Measurements from ENCODE around the gene DDX17. TPM values are rescaled to one million over a fixed set of nuclear protein-coding genes. Genes with fewer than 3 reads are reported as not detected.

Gene DDX17
- total RNA-seq, 3 donors from 2014 or later (not counting 1 experiment from before 2014, with no cell fraction given) = 571 to 752 (median 578) TPM

DNA sequence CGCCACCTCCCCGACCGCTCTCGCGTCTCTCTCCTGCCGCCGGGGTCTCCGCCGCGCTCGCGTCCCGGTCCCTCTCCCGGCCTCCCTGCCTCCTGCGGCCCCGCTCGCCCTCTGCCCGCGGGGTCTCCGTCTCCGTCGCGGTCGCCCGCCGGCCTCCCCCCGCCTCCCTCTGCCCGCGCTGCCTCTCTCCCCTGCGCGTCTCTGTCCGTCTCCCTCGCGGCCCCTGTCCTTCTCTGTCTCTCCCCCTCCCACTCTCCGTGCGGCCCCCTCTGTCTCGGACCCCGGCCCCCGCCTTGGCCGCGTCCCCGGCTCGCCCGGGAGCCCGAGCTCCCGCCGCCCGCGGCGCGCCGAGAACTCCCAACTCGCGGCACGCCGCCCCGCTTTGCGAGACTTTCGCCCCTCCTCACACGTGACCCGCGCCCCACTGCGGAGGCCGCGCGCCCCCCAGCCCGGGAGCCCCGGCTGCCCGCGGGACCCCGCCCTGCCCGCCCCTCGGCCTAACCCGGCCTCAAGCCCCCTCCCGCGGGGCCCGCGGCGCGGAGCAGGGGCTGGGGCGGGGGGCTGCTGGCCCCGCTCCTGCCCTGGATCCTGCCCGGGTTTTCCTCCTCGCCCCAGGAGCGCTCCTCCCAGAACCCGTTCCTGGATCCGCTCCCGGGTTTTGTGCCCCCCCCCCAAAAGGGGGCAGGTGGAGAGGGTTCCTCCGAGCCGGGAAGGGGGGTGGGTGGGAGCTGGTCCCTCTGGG, 50.4 kb downstream of the DDX17 start:
- Histone ChIP-seq H3K36me3 (ENCODE audit: control insufficient read depth, insufficient read depth, low read length) (no peaks in the 10 kb centered on the region), H3K4me3 (ENCODE audit: low read length) (no peak overlapping the region), H3K9me3 (ENCODE audit: control insufficient read depth, insufficient read depth, low read length) (no peaks in the 10 kb centered on the region), H3K27me3 (ENCODE audit: control insufficient read depth, insufficient read depth, low read length) (peaks cover 29% of the 10 kb centered on the region), H3K4me1 (ENCODE audit: control insufficient read depth, insufficient read depth, low read length) (peaks cover 7% of the 10 kb centered on the region), H3K27ac (ENCODE audit: low read length) (no peak overlapping the region)
- WGBS (ENCODE audit: insufficient coverage) = under 1% methylated on average over 86 of the region's 90 CpGs
- peaks cover 4 to 14% of the 10 kb centered on the region in 2 donors for H3K4me1 Mint-ChIP-seq
- H3K36me3 Mint-ChIP-seq = no peaks in the 10 kb centered on the region
- DNase-seq (peak in 1 of 2 donors; percentile 42), ATAC-seq (peak in 2 of 3 donors; percentile 28 to 39)
- intact Hi-C loops (cut with micrococcal nuclease) = no loop called here
- H3K4me3 Mint-ChIP-seq = peak overlapping the region; percentile 42
- H3K27me3 Mint-ChIP-seq (ENCODE audit: low read depth in 2 of 2) = peaks cover 56 to 63% of the 10 kb centered on the region in 2 donors
- TF ChIP-seq, protein P1, sequence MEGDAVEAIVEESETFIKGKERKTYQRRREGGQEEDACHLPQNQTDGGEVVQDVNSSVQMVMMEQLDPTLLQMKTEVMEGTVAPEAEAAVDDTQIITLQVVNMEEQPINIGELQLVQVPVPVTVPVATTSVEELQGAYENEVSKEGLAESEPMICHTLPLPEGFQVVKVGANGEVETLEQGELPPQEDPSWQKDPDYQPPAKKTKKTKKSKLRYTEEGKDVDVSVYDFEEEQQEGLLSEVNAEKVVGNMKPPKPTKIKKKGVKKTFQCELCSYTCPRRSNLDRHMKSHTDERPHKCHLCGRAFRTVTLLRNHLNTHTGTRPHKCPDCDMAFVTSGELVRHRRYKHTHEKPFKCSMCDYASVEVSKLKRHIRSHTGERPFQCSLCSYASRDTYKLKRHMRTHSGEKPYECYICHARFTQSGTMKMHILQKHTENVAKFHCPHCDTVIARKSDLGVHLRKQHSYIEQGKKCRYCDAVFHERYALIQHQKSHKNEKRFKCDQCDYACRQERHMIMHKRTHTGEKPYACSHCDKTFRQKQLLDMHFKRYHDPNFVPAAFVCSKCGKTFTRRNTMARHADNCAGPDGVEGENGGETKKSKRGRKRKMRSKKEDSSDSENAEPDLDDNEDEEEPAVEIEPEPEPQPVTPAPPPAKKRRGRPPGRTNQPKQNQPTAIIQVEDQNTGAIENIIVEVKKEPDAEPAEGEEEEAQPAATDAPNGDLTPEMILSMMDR (IDR thresholded peaks at IDR 0.05) = no peak
- H3K27ac Mint-ChIP-seq = no peak overlapping the region
- no peaks in the 10 kb centered on the region for H3K9me3 Mint-ChIP-seq

DNA sequence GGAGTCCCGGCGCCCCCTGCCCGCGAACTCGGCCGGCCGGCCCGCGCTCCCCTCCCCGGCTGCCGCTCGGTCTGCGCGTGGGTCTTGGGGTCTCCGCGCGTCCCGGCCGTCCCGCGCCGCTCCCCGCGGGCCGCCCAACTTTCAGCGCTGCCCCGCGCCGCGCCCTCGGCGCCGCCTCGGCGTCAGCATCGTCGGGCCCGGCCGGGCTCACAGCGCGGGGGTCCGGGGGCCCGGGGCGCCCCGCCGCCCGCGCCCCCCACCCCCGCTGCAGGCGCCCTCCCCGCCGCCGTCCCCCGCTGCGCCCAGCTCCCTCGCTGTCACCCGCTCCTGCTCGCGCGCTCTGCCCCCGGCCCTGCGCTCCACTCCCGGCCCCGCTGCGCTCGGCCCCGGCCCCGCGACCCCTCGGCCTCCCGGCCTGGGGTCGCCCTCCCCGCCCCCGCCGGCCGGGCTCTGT, 51.0 kb downstream of the DDX17 start, which contains the start of gene KCNJ4:
TSS of gene KCNJ4 (minus strand) at position 124 of the 454 bp plus-strand sequence. CDS start 27,067 bp downstream, outside the sequence.
- Histone ChIP-seq H3K36me3 (ENCODE audit: control insufficient read depth, insufficient read depth, low read length) (no peaks in the 10 kb centered on the region), H3K27ac (ENCODE audit: low read length) (no peak within 1 kb of the TSS), H3K4me3 (ENCODE audit: low read length) (no peak within 1 kb of the TSS), H3K4me1 (ENCODE audit: control insufficient read depth, insufficient read depth, low read length) (peaks cover 7% of the 10 kb centered on the region), H3K9me3 (ENCODE audit: control insufficient read depth, insufficient read depth, low read length) (no peaks in the 10 kb centered on the region), H3K27me3 (ENCODE audit: control insufficient read depth, insufficient read depth, low read length) (peaks cover 29% of the 10 kb centered on the region)
- no peak within 1 kb of the TSS for H3K27ac Mint-ChIP-seq
- H3K4me1 Mint-ChIP-seq = peaks cover 4 to 10% of the 10 kb centered on the region in 2 donors
- H3K36me3 Mint-ChIP-seq = no peaks in the 10 kb centered on the region
- H3K4me3 Mint-ChIP-seq = peak within 1 kb of the TSS; percentile 66
- intact Hi-C loops (cut with micrococcal nuclease) = no loop called here
- H3K27me3 Mint-ChIP-seq (ENCODE audit: low read depth in 2 of 2) = peaks cover 54 to 63% of the 10 kb centered on the region in 2 donors
- H3K9me3 Mint-ChIP-seq = no peaks in the 10 kb centered on the region
- TF ChIP-seq, protein P1 (IDR thresholded peaks at IDR 0.05) = no peak
- no peak for DNase-seq
- peak in 2 of 3 donors; percentile 3 to 15 for ATAC-seq
- WGBS (ENCODE audit: insufficient coverage) = under 1% methylated on average over 76 of the region's 76 CpGs

DNA sequence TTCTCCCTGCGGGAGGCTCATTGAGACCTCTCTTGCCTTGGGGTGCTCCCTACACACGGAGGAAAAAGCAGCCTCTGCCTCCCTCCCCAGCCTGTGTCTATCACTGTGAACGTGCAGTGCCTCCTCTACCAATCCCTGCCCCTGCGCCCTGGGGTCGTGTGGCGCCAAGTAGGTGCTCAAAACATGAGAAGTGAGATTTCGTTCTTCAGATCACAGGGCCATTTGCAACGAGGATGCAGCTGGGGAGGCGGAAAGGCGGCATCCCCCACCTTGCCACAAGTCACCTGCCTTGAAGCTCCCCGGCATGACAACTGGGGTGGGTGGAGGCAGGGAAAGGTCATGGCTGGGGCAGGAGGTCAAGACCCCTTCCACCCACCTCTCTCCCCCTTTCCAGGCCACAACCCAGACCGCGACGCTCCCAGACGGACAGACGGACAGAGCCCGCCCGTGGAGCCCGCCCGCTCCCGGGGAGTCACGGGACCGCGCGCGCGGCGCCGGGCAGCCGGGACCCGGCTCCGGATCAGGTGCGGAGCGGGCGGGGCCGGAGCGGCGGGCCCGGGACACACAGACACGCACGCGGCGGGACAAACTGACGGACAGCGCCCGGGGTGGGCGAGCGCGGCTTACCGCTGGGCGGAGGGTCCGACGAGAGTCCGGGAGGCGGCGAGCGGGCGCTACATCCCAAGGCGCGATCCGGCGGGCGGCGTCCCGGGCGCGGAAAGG, 51.6 kb downstream of the DDX17 start:
- no peaks in the 10 kb centered on the region for H3K36me3 ChIP-seq (ENCODE audit: control insufficient read depth, insufficient read depth, low read length)

More for the DNA sequence above, 51.6 kb downstream of the DDX17 start:
- no peak overlapping the region for H3K27ac ChIP-seq (ENCODE audit: low read length)
- Mint-ChIP-seq H3K27ac (no peak overlapping the region), H3K4me1 (peaks cover 4 to 10% of the 10 kb centered on the region in 2 donors), H3K36me3 (no peaks in the 10 kb centered on the region), H3K9me3 (no peaks in the 10 kb centered on the region), H3K27me3 (ENCODE audit: low read depth in 2 of 2) (peaks cover 57 to 65% of the 10 kb centered on the region in 2 donors), H3K4me3 (peak overlapping the region; percentile 66)
- H3K4me3 ChIP-seq (ENCODE audit: low read length) = no peak overlapping the region
- peaks cover 27% of the 10 kb centered on the region for H3K27me3 ChIP-seq (ENCODE audit: control insufficient read depth, insufficient read depth, low read length)
- H3K9me3 ChIP-seq (ENCODE audit: control insufficient read depth, insufficient read depth, low read length) = no peaks in the 10 kb centered on the region
- H3K4me1 ChIP-seq (ENCODE audit: control insufficient read depth, insufficient read depth, low read length) = peaks cover 7% of the 10 kb centered on the region
- ATAC-seq (peak in 2 of 3 donors; percentile 38 to 40), DNase-seq (peak in 1 of 2 donors; percentile 51)
- intact Hi-C loops (cut with micrococcal nuclease) = no loop called here
- TF ChIP-seq, protein P1 (IDR thresholded peaks at IDR 0.05) = no peak
- WGBS (ENCODE audit: insufficient coverage) = 1% methylated on average over 66 of the region's 67 CpGs
